EH (cell line): ENCODE results near the gene C18orf63.

ENCODE experiments used
- DNase-seq: peaks from one replicate; pipeline ENCODE4 v3.0.0-alpha.2; 2015; ENCODE audit warnings: low read depth

Gene C18orf63

GRCh38 chr18:74376523-74376922, 60.9 kb downstream of the C18orf63 start:
- DNase-seq, result no peak

- DNase-seq, result no peak
These were observed 62.1 kb downstream of the C18orf63 start for GRCh38 chr18:74377776-74378175.

GRCh38 chr18:74378179-74378682, 62.6 kb downstream of the C18orf63 start:
- peak; percentile 11 for DNase-seq

GRCh38 chr18:74380916-74381315, 65.3 kb downstream of the C18orf63 start:
- no peak for DNase-seq

- DNase-seq, result no peak
These were observed 66.1 kb downstream of the C18orf63 start for GRCh38 chr18:74381621-74382295.

GRCh38 chr18:74382481-74383017, 66.9 kb downstream of the C18orf63 start:
- DNase-seq, result no peak

GRCh38 chr18:74387383-74387782, 71.7 kb downstream of the C18orf63 start:
- DNase-seq, result no peak

- DNase-seq, result no peak
These were observed 72.6 kb downstream of the C18orf63 start for GRCh38 chr18:74388227-74388626.

- DNase-seq, result no peak
These were observed 73.7 kb downstream of the C18orf63 start for GRCh38 chr18:74389171-74389927.

- DNase-seq, result no peak
These were observed 74.4 kb downstream of the C18orf63 start for GRCh38 chr18:74389991-74390390.

GRCh38 chr18:74390900-74391299, 75.3 kb downstream of the C18orf63 start:
- DNase-seq, result no peak

GRCh38 chr18:74392323-74392722, 76.7 kb downstream of the C18orf63 start:
- DNase-seq, result no peak

- no peak for DNase-seq
These were observed 79.4 kb downstream of the C18orf63 start for GRCh38 chr18:74395006-74395405.

GRCh38 chr18:74395648-74396154, 80.1 kb downstream of the C18orf63 start:
- no peak for DNase-seq

GRCh38 chr18:74396171-74397169, 80.8 kb downstream of the C18orf63 start:
- DNase-seq, result no peak

GRCh38 chr18:74397572-74397971, 81.9 kb downstream of the C18orf63 start:
- DNase-seq, result no peak

GRCh38 chr18:74399091-74399887, 83.7 kb downstream of the C18orf63 start:
- DNase-seq, result no peak

- no peak for DNase-seq
These were observed 85.2 kb downstream of the C18orf63 start for GRCh38 chr18:74400813-74401212.

GRCh38 chr18:74402806-74403433, 87.3 kb downstream of the C18orf63 start:
- no peak for DNase-seq

GRCh38 chr18:74407888-74408287, 92.2 kb downstream of the C18orf63 start:
- no peak for DNase-seq
